ENCODE data around the gene RIN3. TPM values are rescaled to one million over a fixed set of nuclear protein-coding genes. Genes with fewer than 3 reads are reported as not detected.

The RIN3 gene
- total RNA-seq, 1 donor from 2014 or later = 18.8 TPM

- Mint-ChIP-seq H3K4me1 (ENCODE audit: low read depth) (no peaks in the 10 kb centered on the region), H3K36me3 (ENCODE audit: low read depth) (peaks cover 25% of the 10 kb centered on the region), H3K27me3 (ENCODE audit: low read depth) (no peaks in the 10 kb centered on the region), H3K9me3 (ENCODE audit: low read depth) (no peaks in the 10 kb centered on the region), H3K27ac (ENCODE audit: unreplicated experiment) (no peak overlapping the region), H3K4me3 (ENCODE audit: unreplicated experiment) (no peak overlapping the region)
- TF ChIP-seq CTCF (IDR thresholded peaks at IDR 0.05) = no peak
- DNase-seq (ENCODE audit: low spot score) = no peak
Observed at GRCh38 chr14:92577321-92577742, 63.8 kb downstream of the RIN3 start.

GRCh38 chr14:92578511-92578910 lies 64.9 kb downstream of the RIN3 start:
- Mint-ChIP-seq H3K36me3 (ENCODE audit: low read depth) (peaks cover 30% of the 10 kb centered on the region), H3K27ac (ENCODE audit: unreplicated experiment) (no peak overlapping the region), H3K4me3 (ENCODE audit: unreplicated experiment) (no peak overlapping the region), H3K9me3 (ENCODE audit: low read depth) (no peaks in the 10 kb centered on the region), H3K4me1 (ENCODE audit: low read depth) (no peaks in the 10 kb centered on the region), H3K27me3 (ENCODE audit: low read depth) (no peaks in the 10 kb centered on the region)
- no peak for DNase-seq (ENCODE audit: low spot score)
- TF ChIP-seq CTCF (IDR thresholded peaks at IDR 0.05) = no peak

GRCh38 chr14:92579244-92579936 lies 65.8 kb downstream of the RIN3 start:
- H3K9me3 Mint-ChIP-seq (ENCODE audit: low read depth) = no peaks in the 10 kb centered on the region
- no peaks in the 10 kb centered on the region for H3K27me3 Mint-ChIP-seq (ENCODE audit: low read depth)
- no peak overlapping the region for H3K27ac Mint-ChIP-seq (ENCODE audit: unreplicated experiment)
- no peak for DNase-seq (ENCODE audit: low spot score)
- H3K36me3 Mint-ChIP-seq (ENCODE audit: low read depth) = peaks cover 28% of the 10 kb centered on the region
- no peaks in the 10 kb centered on the region for H3K4me1 Mint-ChIP-seq (ENCODE audit: low read depth)
- no peak overlapping the region for H3K4me3 Mint-ChIP-seq (ENCODE audit: unreplicated experiment)
- TF ChIP-seq CTCF (IDR thresholded peaks at IDR 0.05) = no peak

DNA sequence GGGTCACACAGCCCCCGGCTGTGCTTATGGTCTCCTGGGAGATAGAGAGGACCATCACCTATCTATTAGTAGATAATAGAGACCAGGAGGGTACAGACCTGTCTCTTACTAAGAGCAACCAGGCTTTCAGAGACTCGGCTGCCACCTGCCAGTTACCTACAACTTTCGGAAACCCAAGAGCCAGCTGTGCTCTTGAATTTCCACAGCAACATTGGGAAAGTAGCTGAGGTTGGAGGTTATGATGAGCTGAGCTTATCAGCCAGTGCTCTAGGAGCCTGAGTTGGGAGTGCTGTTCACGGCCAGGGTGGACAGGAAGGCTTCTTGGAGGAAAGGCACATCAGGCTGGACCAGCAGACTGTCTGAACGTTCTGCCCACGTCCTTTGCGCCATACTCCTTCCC lies 67.6 kb downstream of the RIN3 start:
- H3K9me3 Mint-ChIP-seq (ENCODE audit: low read depth) = no peaks in the 10 kb centered on the region
- TF ChIP-seq CTCF (IDR thresholded peaks at IDR 0.05) = no peak
- H3K27me3 Mint-ChIP-seq (ENCODE audit: low read depth) = no peaks in the 10 kb centered on the region
- H3K27ac Mint-ChIP-seq (ENCODE audit: unreplicated experiment) = no peak overlapping the region
- H3K4me1 Mint-ChIP-seq (ENCODE audit: low read depth) = peaks cover 13% of the 10 kb centered on the region
- peaks cover 28% of the 10 kb centered on the region for H3K36me3 Mint-ChIP-seq (ENCODE audit: low read depth)
- no peak overlapping the region for H3K4me3 Mint-ChIP-seq (ENCODE audit: unreplicated experiment)
- DNase-seq (ENCODE audit: low spot score) = no peak

GRCh38 chr14:92581966-92582566 lies 68.5 kb downstream of the RIN3 start:
- Mint-ChIP-seq H3K27me3 (ENCODE audit: low read depth) (no peaks in the 10 kb centered on the region), H3K4me3 (ENCODE audit: unreplicated experiment) (no peak overlapping the region), H3K36me3 (ENCODE audit: low read depth) (peaks cover 24% of the 10 kb centered on the region), H3K27ac (ENCODE audit: unreplicated experiment) (no peak overlapping the region), H3K9me3 (ENCODE audit: low read depth) (no peaks in the 10 kb centered on the region), H3K4me1 (ENCODE audit: low read depth) (peaks cover 22% of the 10 kb centered on the region)
- TF ChIP-seq CTCF (IDR thresholded peaks at IDR 0.05) = no peak
- no peak for DNase-seq (ENCODE audit: low spot score)
